GM06990 (cell line): ENCODE measurements around the gene LAMB3.

Experiments
- DNase-seq: peaks from one replicate; pipeline ENCODE4 v3.0.0-alpha.2; 2011; ENCODE audit not compliant: insufficient read length; ENCODE audit errors: extremely low read depth
- H3K27me3 ChIP-seq: replicated peaks from 2 replicates; pipeline ENCODE4 v1.6.0; 2011; ENCODE audit warnings: low read length; ENCODE audit not compliant: control insufficient read depth, insufficient read depth
- H3K36me3 ChIP-seq: 2 replicates; pipeline ENCODE4 v1.5.1; 2011; ENCODE audit warnings: low read length; ENCODE audit not compliant: control insufficient read depth, insufficient read depth
- H3K4me3 ChIP-seq: replicated peaks from 2 replicates; pipeline ENCODE4 v1.5.1; 2011; ENCODE audit warnings: low read depth, mild to moderate bottlenecking, control low read depth, low read length
- CTCF ChIP-seq: IDR thresholded peaks from 2 replicates; pipeline ENCODE4 v1.5.1; 2011; ENCODE audit warnings: low read length, control low read depth, mild to moderate bottlenecking, inconsistent platforms; ENCODE audit not compliant: insufficient read depth, poor library complexity, severe bottlenecking

The LAMB3 gene

GRCh38 chr1:209635850-209636249, 16.4 kb downstream of the LAMB3 start:
- TF ChIP-seq CTCF, result no peak
- Histone ChIP-seq H3K27me3 (no peaks in the 10 kb centered on the region; the same call in 1 of the 2 replicates), H3K4me3 (no peak overlapping the region), H3K36me3 (no peaks in the 10 kb centered on the region)
- no peak for DNase-seq

DNA sequence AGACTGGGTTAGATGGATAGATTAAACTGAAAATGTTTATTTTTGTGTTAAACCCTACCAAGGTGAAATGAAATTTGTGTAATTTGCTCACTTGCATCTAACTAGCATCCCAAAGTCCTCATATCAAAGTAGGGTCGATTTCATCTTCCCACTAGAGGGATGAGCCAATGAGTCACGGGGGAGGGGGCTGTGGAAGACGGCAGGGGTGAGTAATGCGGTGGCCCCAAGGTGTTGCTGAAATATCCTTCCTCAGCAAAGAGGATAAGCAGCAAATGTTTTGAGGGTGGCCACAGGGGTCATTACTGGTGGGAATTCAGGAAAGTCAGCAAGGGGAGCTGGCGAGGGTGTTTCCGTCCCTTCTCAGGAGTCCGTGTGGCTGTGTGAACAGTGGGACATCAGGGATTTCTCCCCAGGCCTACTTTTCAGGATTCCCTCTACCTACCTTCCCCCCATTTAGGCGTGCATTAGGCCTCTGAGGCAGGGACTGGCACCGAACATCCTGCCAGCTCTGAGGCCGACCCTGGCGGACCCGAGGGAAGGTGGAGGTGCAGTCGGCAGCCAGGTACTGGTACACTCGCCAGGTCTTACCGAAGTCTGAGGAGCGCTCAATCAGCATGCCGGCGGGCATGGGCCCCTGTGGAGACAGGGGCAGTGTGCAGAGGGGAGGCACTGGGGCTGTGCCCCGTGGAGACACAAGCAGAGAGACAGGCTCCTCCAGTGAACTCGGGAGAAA, 18.1 kb downstream of the LAMB3 start:
- Histone ChIP-seq H3K4me3 (no peak overlapping the region), H3K36me3 (no peaks in the 10 kb centered on the region), H3K27me3 (no peaks in the 10 kb centered on the region; the same call in 1 of the 2 replicates)
- DNase-seq, result no peak
- TF ChIP-seq CTCF, result no peak

DNA sequence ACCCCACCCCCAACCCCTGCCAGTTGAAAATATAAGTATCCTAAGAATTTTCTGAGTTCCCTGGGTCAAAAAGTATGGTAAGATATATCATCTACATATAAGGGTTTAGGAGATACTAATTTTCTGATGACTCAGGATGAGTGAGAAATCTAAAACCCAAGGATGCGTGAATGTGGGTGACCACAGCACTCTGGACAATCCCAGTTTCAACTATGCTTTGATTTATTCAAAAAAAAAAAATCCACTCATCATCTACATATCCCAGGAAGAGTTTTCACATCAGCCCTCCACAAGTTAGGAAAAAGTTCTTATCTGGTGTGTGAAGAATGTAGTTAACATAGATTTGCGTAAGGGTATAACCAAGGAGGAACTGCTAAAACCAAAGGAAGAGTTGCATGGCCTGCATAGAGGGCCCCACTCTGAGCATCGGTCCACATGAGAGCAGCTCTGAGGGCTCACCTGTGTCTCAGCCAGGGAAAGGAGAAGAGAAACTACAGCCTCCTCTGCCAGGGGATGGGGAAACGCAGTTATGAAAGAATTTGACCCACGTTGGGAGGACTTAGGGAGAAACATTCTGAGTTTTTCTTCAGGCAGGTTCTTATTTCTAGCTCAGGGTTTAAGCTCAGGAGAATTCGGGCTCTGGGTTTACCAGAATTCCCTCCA, 18.8 kb downstream of the LAMB3 start:
- H3K36me3 ChIP-seq, result no peaks in the 10 kb centered on the region
- no peak overlapping the region for H3K4me3 ChIP-seq
- no peaks in the 10 kb centered on the region; the same call in 1 of the 2 replicates for H3K27me3 ChIP-seq
- DNase-seq, result no peak
- TF ChIP-seq CTCF, result no peak

- no peak for DNase-seq
- Histone ChIP-seq H3K36me3 (no peaks in the 10 kb centered on the region), H3K4me3 (no peak overlapping the region), H3K27me3 (no peaks in the 10 kb centered on the region; the same call in 1 of the 2 replicates)
- no peak for TF ChIP-seq CTCF
These were observed 21.6 kb downstream of the LAMB3 start for GRCh38 chr1:209630383-209631225.

GRCh38 chr1:209629621-209630382, 22.4 kb downstream of the LAMB3 start:
- no peaks in the 10 kb centered on the region; the same call in 1 of the 2 replicates for H3K27me3 ChIP-seq

More at GRCh38 chr1:209629621-209630382, 22.4 kb downstream of the LAMB3 start:
- no peak for TF ChIP-seq CTCF
- Histone ChIP-seq H3K36me3 (no peaks in the 10 kb centered on the region), H3K4me3 (no peak overlapping the region)
- DNase-seq, result no peak
